HG02938 (cell line): Measurements from ENCODE around the gene MRGPRF.
"Not testable (repeated sequence)": the region's sequence is repeated elsewhere in the genome, so short reads cannot be mapped to it uniquely, and the experiment has no call there.

ENCODE experiments used
- ATAC-seq: cut with Tn5 transposase; IDR thresholded peaks from one replicate; pipeline ENCODE4 v1.9.1; 2021; ENCODE audit warnings: mild to moderate bottlenecking, moderate library complexity; ENCODE audit not compliant: unreplicated experiment

MRGPRF gene

GRCh38 chr11:68989936-68990606 lies 23.0 kb downstream of the MRGPRF start:
- no peak for ATAC-seq

DNA sequence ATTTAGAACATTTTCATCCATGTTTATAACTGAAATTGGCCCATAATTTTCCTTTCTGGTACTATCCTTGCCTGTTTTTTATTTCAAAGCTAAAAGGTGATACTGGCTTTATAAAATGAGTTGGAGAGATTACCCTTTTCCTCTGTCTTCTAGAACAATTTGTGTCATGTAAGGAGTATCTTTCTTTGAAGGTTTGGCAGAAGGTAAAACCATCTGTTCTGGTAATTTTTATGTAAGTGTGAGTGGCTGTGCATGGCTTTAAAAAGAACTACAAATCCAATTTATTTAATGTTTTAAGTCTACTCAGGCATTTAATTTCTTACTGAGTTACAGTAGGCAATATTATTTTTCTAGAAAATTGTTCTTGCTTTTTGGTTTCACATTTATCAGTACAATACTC lies 24.6 kb downstream of the MRGPRF start:
- no peak for ATAC-seq

DNA sequence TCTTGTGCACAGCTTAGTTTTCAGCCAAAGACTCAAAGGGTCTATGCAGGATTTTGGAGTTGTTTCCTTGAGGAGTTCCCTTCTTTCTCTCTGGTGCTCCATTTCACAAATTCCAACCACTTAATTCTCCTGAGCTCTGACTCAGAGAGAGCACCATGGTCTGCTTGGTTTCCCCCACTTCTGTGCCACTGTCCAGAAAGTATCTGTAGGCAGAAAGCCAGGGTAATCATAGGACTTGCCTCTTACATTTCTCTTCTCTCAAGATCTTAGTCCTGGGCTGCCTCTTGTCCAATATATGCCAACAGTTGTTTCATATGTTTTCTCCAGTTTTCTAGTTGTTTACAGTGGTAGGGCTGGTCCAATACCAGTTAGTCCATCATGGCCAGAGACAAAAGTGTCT lies 25.8 kb downstream of the MRGPRF start:
- ATAC-seq: no peak

- ATAC-seq: no peak
These were observed 29.2 kb downstream of the MRGPRF start for GRCh38 chr11:68983801-68984200.

GRCh38 chr11:68982134-68982533 lies 30.9 kb downstream of the MRGPRF start:
- no peak for ATAC-seq

DNA sequence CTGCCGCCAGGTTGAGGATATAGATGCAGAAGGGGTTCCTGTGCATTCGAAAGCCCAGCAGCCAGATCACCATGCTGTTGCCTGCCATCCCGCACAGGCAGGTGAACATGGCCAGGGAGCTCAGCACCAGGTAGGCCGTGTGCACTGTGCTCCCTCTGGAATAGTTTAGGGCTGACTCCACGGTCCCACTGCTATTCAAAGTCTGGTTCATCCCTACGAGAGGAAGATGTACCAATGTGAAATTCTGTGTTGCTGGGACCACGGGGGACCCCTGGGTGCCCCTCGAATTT lies 32.3 kb downstream of the MRGPRF start, which contains the start of gene MRGPRD:
TSS of gene MRGPRD (minus strand) at position 211 of the 290 bp plus-strand sequence. CDS start at position 211, 0 bp downstream.
- ATAC-seq: no peak

DNA sequence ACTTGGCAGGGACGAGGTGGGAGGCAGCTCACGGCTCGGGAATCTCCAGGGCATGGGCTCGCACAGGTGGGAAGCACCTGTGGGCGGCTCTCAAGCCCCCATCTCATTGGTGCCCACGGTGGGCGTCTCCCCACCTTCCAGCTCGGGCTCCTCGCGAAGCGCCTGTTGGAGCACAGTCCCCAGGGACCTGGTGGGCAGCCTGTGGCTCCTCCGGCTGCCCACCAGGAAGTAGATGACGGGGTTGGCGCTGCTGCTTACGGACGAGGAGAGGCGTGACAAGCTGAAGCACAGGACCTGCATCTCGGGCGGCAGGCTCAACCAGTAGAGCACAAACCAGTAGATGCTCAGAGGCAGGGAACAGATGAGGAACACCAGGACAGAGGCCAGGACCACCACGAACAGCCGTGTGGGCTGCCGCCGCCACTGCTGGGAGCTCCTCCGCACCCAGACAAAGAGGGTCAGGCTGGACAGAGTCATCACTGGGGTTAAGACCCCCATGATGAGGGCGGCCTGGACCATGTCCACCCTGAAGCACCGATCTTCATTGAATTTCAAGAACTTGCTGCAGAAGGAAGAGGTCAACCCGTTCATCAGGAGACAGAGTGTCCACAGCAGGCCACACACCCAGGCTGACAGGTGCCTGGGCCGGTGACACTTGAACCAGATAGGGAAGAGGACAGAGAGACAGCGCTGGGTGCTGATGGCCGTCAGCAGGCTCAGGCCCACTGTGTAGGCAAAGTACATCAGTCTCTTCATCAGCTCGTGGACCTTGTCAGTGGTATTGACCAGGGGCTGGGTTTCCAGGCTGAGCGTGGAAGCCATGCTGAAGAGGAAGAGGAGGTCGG lies 32.9 kb downstream of the MRGPRF start:
- ATAC-seq: no peak

- ATAC-seq: no peak
These were observed 34.0 kb downstream of the MRGPRF start for GRCh38 chr11:68978931-68979594.

DNA sequence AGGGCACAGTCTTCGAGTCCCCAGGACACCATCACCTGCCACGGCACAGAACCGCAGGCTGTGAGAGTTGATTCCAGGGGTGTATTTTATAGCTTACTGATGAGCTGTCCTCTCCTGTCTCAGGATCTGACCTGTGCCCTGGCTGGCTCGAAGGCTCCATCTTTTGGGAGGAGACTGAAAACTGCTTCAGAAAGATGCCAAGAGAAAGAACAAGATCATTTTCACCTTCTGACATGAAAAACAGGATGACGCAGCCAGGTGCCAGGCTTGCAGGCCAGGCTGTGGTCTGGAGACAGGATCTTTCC lies 34.5 kb downstream of the MRGPRF start:
- no peak for ATAC-seq

DNA sequence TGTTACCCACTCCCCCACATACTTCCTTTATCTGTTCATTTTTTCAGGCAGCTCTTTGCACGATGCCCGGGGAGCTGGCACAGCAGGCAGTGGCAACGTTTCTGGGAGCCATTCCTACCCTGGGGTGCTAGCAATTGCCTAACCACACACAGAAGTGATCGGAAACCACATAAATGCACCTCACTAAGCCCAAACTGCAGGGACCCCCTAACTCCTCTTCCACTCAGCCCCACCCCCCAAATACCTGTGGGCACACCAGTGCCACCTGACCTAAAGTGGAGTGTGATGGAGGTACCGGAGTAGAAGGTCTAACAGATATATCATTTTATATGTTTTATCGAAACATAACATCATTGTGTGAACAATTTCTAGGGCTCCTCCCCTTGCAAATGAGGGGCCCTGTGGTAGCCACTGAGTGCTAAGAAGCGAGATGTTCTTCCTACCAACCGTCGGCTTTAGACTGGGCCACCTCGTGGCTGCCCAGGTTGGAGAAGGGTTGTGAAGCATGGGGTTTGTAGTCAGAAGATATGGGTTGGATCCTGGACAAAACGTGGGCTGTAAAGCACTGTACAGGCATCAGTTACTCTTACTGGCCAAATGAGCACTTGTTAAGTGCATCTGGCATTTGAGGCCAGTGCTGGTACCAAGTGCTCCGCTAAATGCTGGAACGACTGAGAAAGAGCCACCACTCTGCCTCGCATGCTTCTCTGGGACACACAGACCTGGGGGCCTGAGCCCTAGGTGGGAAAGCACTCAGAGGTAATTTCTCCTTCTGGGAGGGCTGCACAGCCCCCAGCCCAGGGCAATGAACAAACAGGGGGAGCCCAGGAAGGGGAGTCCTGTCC lies 35.0 kb downstream of the MRGPRF start:
- no peak for ATAC-seq

- ATAC-seq: no peak
These were observed 36.5 kb downstream of the MRGPRF start for GRCh38 chr11:68976563-68976962.

DNA sequence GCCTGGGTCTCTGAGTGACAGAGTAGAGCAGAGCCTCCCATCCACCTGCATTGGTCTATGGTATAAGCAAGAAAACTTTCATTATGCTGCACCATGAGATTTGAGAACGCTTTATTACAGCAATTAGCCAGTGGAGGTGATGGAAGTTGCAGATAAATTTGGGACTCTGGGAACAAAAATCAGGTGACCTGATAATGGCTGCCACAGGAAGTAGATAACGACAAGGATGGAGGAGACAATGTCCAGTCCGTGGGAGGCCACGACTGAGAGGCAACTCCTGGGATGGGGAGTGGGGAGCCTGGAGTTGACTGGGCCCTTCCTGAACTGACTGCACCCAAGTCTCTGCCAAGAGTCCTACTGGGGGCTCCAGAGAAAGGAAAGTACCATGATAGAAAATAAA lies 37.0 kb downstream of the MRGPRF start:
- ATAC-seq: no peak

- ATAC-seq: no peak
These were observed 38.4 kb downstream of the MRGPRF start for GRCh38 chr11:68974421-68975194.

GRCh38 chr11:68973706-68974105 lies 39.3 kb downstream of the MRGPRF start:
- not testable (repeated sequence) for ATAC-seq

- no peak for ATAC-seq
These were observed 39.8 kb downstream of the MRGPRF start for GRCh38 chr11:68973219-68973618.

- no peak for ATAC-seq
These were observed 42.0 kb downstream of the MRGPRF start for GRCh38 chr11:68970921-68971636.

DNA sequence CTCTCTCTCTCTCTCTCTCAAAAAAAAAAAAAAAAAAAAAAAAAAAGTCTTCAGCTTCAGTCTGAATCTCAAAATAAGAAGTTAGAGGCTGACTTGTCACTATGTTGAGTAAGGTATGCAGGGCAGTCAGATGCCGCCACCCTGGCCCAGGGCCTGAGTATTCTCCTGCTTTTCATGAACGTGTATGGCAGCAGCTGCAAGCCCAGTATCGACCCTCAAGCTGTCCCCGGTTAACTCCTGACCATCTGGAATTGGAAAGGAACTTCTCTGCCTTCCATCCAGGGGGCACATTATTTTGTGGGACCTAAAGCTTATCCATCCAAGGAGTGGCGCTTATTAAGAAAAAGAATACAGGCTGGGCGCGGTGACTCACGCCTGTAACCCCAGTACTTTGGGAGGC lies 43.7 kb downstream of the MRGPRF start:
- no peak for ATAC-seq

- ATAC-seq: no peak
These were observed 44.5 kb downstream of the MRGPRF start for GRCh38 chr11:68968306-68969250.
